GM12878 (cell line): ENCODE results near the gene FCGBP. TPM values are rescaled to one million over a fixed set of nuclear protein-coding genes. Genes with fewer than 3 reads are reported as not detected.
A peak's percentile ranks its signal among the peaks of the same experiment; 100 is the strongest.

Experiments
- BRCA1 ChIP-seq: IDR thresholded peaks from 2 replicates; pipeline ENCODE4 v1.6.1; 2011; ENCODE audit warnings: low read depth, low read length, improper control_type of control experiment
- CREB1 ChIP-seq: IDR thresholded peaks from 2 replicates; pipeline ENCODE4 v1.6.1; 2012; ENCODE audit warnings: low read depth, mild to moderate bottlenecking, inconsistent platforms
- EGR1 ChIP-seq, 2 experiments: IDR thresholded peaks; 1 replicate in 1 of 2; 2 replicates in 1 of 2; pipeline ENCODE4 v1.6.1; 2011 to 2012; ENCODE audit warnings: low read depth in 2 of 2, low read length in 2 of 2, borderline replicate concordance in 1 of 2, mild to moderate bottlenecking in 1 of 2, moderate library complexity in 1 of 2
- ESRRA ChIP-seq: IDR thresholded peaks from 2 replicates; pipeline ENCODE4 v1.6.1; 2012; ENCODE audit warnings: mild to moderate bottlenecking, low read length, improper control_type of control experiment
- FOXK2 ChIP-seq: fragments of 450-650 bp; IDR thresholded peaks from 2 replicates; pipeline ENCODE4 v1.6.1; 2017; ENCODE audit warnings: mild to moderate bottlenecking, moderate library complexity
- GABPA ChIP-seq: IDR thresholded peaks from 2 replicates; pipeline ENCODE4 v1.6.1; 2014; ENCODE audit warnings: antibody characterized with exemption, low read depth, mild to moderate bottlenecking, inconsistent platforms
- HCFC1 ChIP-seq: fragments of 150-350 bp; IDR thresholded peaks from 2 replicates; pipeline ENCODE4 v1.6.1; 2014; ENCODE audit warnings: low read length
- IKZF2 ChIP-seq, 2 experiments: fragments of 450-650 bp; IDR thresholded peaks; 2 replicates each; pipeline ENCODE4 v1.6.1; 2017; ENCODE audit warnings: mild to moderate bottlenecking in 2 of 2, moderate library complexity in 2 of 2
- LARP7 ChIP-seq: fragments of 450-650 bp; IDR thresholded peaks from 2 replicates; pipeline ENCODE4 v1.6.1; 2017; ENCODE audit warnings: mild to moderate bottlenecking
- MEF2A ChIP-seq: IDR thresholded peaks from 2 replicates; pipeline ENCODE4 v1.6.1; 2011; ENCODE audit warnings: low read depth, mild to moderate bottlenecking, low read length, moderate library complexity; ENCODE audit not compliant: insufficient read depth
- MYC ChIP-seq: IDR thresholded peaks from 2 replicates; pipeline ENCODE4 v1.6.1; 2011; ENCODE audit warnings: mild to moderate bottlenecking, low read length, moderate library complexity, inconsistent platforms; ENCODE audit not compliant: insufficient read depth, insufficient replicate concordance, insufficient read length, severe bottlenecking
- NFYB ChIP-seq: IDR thresholded peaks from 2 replicates; pipeline ENCODE4 v1.6.1; 2011; ENCODE audit warnings: low read depth, mild to moderate bottlenecking, low read length, improper control_type of control experiment, moderate library complexity; ENCODE audit not compliant: insufficient read depth
- NR2C1 ChIP-seq: fragments of 450-650 bp; IDR thresholded peaks from 2 replicates; pipeline ENCODE4 v1.6.1; 2017; ENCODE audit warnings: antibody characterized with exemption, mild to moderate bottlenecking, moderate library complexity
- NRF1 ChIP-seq: conservative IDR thresholded peaks from 2 replicates; pipeline ENCODE4 v1.6.1; 2011; ENCODE audit warnings: mild to moderate bottlenecking, low read depth, low read length, improper control_type of control experiment
- SMC3 ChIP-seq: IDR thresholded peaks from 2 replicates; pipeline ENCODE4 v1.6.1; 2011; ENCODE audit warnings: low read length, improper control_type of control experiment, borderline replicate concordance
- SREBF1 ChIP-seq: IDR thresholded peaks from 2 replicates; pipeline ENCODE4 v1.6.1; 2012; ENCODE audit warnings: mild to moderate bottlenecking, low read length
- polyA plus RNA-seq, 11 experiments: library from polyadenylated mRNA; depleted of rRNA in 4 of 11; unstranded in 6 of 11; stranded (reverse) in 5 of 11; fragments of >200 nt; fragmentation: Nextera tagmentation in 4 of 11; fragmentation: Illumina TruSeq in 1 of 11; extraction: Ambion mirVana in 4 of 11; extraction: Trizol in 1 of 11; gene quantifications; 1 replicate in 1 of 11; 2 replicates in 10 of 11; pipeline versions ENCODE4 v1.2.1 to v1.2.3, GENCODE V29; 2011 to 2016; ENCODE audit warnings: inconsistent platforms in 2 of 11, missing spikeins in 2 of 11, low read depth in 1 of 11
- total RNA-seq, 4 experiments: library from RNA; depleted of rRNA in 3 of 4; stranded (reverse); fragments of >200 nt in 3 of 4; fragmentation: Illumina TruSeq in 1 of 4; extraction: Trizol in 1 of 4; gene quantifications; 2 replicates each; pipeline versions ENCODE4 v1.2.1 to v1.2.3, GENCODE V29; 2013 to 2021
- TF ChIP-seq, protein P1 (sequence below): fragments of 450-650 bp; formaldehyde crosslinking; IDR thresholded peaks from 2 replicates; pipeline ENCODE4 v1.4.0; 2020; ENCODE audit warnings: mild to moderate bottlenecking, moderate library complexity
- TF ChIP-seq, protein P2 (sequence below): IDR thresholded peaks from 2 replicates; pipeline ENCODE4 v1.6.1; 2012; ENCODE audit warnings: low read depth, low read length, improper control_type of control experiment
- TF ChIP-seq, protein P3 (sequence below): fragments of 450-650 bp; IDR thresholded peaks from 2 replicates; pipeline ENCODE4 v1.6.1; 2017; ENCODE audit warnings: borderline replicate concordance
- TF ChIP-seq, protein P4 (sequence below): fragments of 450-650 bp; IDR thresholded peaks from 2 replicates; pipeline ENCODE4 v1.6.1; 2016; ENCODE audit warnings: mild to moderate bottlenecking, moderate library complexity, borderline replicate concordance

The FCGBP gene
- total and polyA plus RNA-seq, 10 of the 15 experiments (the other 5 are each of a cell fraction or from before 2014, with no cell fraction given) = 0.02 to 3.2 (median 0.37) TPM; not detected in 2

DNA sequence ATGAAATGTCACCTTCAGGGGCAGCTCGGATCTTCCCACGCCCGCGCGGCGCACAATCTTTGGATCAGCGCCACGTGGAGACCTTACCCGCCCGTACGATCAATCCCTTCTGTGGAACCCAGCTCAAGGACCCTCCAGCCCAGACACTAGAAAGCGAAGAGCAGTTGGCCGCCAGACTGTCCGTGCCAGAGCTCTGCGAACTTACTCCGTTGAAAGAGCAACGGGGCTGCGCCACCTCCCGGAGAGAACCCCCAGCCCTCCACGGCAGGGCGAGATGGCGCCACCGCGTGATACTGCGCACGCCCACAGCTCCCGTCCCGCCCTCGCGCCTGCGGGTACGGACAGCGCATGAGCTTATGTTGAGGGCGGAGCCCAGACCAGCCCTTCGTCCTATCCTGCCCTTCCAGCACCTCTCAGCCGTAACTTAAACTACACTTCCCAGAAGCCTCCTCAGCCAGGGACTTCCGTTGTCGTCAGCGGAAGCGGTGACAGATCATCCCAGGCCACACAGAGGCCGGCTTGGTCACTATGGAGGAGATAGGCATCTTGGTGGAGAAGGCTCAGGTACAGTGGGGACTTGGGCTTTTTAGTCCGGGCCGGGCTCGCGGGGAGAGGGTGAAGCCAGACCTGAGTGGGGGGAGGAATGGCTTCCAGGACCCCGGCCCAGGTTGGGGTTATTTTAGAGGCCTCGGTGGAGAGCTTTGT, 36.4 kb upstream of the FCGBP start, which contains the start of gene PSMC4 (continued):
- TF ChIP-seq, protein P1, sequence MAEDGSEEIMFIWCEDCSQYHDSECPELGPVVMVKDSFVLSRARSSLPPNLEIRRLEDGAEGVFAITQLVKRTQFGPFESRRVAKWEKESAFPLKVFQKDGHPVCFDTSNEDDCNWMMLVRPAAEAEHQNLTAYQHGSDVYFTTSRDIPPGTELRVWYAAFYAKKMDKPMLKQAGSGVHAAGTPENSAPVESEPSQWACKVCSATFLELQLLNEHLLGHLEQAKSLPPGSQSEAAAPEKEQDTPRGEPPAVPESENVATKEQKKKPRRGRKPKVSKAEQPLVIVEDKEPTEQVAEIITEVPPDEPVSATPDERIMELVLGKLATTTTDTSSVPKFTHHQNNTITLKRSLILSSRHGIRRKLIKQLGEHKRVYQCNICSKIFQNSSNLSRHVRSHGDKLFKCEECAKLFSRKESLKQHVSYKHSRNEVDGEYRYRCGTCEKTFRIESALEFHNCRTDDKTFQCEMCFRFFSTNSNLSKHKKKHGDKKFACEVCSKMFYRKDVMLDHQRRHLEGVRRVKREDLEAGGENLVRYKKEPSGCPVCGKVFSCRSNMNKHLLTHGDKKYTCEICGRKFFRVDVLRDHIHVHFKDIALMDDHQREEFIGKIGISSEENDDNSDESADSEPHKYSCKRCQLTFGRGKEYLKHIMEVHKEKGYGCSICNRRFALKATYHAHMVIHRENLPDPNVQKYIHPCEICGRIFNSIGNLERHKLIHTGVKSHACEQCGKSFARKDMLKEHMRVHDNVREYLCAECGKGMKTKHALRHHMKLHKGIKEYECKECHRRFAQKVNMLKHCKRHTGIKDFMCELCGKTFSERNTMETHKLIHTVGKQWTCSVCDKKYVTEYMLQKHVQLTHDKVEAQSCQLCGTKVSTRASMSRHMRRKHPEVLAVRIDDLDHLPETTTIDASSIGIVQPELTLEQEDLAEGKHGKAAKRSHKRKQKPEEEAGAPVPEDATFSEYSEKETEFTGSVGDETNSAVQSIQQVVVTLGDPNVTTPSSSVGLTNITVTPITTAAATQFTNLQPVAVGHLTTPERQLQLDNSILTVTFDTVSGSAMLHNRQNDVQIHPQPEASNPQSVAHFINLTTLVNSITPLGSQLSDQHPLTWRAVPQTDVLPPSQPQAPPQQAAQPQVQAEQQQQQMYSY (CRISPR knock-in tag) = no peak
- peak; percentile 24; the same call in 1 of the 2 replicates for TF ChIP-seq NFYB
- peak; percentile 95 for TF ChIP-seq SMC3
- no peak for TF ChIP-seq IKZF2 (IDR thresholded peaks at IDR 0.05)
- no peak for TF ChIP-seq FOXK2
- peak in 1 of 2 experiments; percentile 44; a peak in 1 of 3 replicates for TF ChIP-seq EGR1 (IDR thresholded peaks at IDR 0.05; ENCODE audit: borderline replicate concordance in 1 of 2, low read depth in 2 of 2, low read length in 2 of 2)
- TF ChIP-seq GABPA = peak; percentile 97
- peak; percentile 75 for TF ChIP-seq SREBF1
- peak; percentile 97 for TF ChIP-seq CREB1
- TF ChIP-seq, protein P2, sequence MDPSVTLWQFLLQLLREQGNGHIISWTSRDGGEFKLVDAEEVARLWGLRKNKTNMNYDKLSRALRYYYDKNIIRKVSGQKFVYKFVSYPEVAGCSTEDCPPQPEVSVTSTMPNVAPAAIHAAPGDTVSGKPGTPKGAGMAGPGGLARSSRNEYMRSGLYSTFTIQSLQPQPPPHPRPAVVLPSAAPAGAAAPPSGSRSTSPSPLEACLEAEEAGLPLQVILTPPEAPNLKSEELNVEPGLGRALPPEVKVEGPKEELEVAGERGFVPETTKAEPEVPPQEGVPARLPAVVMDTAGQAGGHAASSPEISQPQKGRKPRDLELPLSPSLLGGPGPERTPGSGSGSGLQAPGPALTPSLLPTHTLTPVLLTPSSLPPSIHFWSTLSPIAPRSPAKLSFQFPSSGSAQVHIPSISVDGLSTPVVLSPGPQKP = peak; percentile 71; the same call in 1 of the 2 replicates
- TF ChIP-seq MYC = peak; percentile 82
- TF ChIP-seq LARP7 = peak; percentile 51
- TF ChIP-seq MEF2A = 0 out of 2 replicates have a peak, but pooled peaks have one; percentile 3
- peak; percentile 78 for TF ChIP-seq NRF1
- TF ChIP-seq, protein P3, sequence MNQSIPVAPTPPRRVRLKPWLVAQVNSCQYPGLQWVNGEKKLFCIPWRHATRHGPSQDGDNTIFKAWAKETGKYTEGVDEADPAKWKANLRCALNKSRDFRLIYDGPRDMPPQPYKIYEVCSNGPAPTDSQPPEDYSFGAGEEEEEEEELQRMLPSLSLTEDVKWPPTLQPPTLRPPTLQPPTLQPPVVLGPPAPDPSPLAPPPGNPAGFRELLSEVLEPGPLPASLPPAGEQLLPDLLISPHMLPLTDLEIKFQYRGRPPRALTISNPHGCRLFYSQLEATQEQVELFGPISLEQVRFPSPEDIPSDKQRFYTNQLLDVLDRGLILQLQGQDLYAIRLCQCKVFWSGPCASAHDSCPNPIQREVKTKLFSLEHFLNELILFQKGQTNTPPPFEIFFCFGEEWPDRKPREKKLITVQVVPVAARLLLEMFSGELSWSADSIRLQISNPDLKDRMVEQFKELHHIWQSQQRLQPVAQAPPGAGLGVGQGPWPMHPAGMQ = no peak
- no peak for TF ChIP-seq BRCA1
- TF ChIP-seq ESRRA = 0 out of 2 replicates have a peak, but pooled peaks have one; percentile 23
- TF ChIP-seq, protein P4, sequence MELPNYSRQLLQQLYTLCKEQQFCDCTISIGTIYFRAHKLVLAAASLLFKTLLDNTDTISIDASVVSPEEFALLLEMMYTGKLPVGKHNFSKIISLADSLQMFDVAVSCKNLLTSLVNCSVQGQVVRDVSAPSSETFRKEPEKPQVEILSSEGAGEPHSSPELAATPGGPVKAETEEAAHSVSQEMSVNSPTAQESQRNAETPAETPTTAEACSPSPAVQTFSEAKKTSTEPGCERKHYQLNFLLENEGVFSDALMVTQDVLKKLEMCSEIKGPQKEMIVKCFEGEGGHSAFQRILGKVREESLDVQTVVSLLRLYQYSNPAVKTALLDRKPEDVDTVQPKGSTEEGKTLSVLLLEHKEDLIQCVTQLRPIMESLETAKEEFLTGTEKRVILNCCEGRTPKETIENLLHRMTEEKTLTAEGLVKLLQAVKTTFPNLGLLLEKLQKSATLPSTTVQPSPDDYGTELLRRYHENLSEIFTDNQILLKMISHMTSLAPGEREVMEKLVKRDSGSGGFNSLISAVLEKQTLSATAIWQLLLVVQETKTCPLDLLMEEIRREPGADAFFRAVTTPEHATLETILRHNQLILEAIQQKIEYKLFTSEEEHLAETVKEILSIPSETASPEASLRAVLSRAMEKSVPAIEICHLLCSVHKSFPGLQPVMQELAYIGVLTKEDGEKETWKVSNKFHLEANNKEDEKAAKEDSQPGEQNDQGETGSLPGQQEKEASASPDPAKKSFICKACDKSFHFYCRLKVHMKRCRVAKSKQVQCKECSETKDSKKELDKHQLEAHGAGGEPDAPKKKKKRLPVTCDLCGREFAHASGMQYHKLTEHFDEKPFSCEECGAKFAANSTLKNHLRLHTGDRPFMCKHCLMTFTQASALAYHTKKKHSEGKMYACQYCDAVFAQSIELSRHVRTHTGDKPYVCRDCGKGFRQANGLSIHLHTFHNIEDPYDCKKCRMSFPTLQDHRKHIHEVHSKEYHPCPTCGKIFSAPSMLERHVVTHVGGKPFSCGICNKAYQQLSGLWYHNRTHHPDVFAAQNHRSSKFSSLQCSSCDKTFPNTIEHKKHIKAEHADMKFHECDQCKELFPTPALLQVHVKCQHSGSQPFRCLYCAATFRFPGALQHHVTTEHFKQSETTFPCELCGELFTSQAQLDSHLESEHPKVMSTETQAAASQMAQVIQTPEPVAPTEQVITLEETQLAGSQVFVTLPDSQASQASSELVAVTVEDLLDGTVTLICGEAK = peak; percentile 96
- TF ChIP-seq NR2C1 = 0 out of 2 replicates have a peak, but pooled peaks have one; percentile 36
- peak; percentile 96 for TF ChIP-seq HCFC1
